ENCODE data around the gene APOLD1.
A peak's percentile ranks its signal among the peaks of the same experiment; 100 is the strongest.
"Not testable (repeated sequence)": the region's sequence is repeated elsewhere in the genome, so short reads cannot be mapped to it uniquely, and the experiment has no call there.

APOLD1 gene

DNA sequence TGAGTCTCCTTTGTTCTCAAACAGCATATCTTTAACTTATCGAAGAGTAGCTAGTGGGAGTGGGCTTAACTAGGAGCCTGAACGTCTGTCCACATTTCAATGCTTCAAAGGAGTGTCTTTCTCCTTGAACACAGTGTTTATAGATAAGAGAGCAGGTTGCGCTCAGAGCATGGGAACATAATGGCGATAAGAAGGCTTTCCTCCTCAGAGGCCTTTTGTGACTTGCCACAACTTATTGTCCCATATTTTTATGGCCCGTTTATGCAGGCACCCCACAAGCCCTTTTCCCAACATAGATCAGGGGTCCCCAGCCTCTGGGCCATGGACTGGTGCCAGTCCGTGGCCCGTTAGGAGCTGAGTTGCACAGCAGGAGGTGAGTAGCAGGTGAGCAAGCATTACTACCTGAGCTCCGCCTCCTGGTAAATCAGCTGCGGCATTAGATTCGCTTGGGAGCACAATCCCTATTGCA is 25.1 kb downstream of the APOLD1 start:
- no peak for DNase-seq

DNA sequence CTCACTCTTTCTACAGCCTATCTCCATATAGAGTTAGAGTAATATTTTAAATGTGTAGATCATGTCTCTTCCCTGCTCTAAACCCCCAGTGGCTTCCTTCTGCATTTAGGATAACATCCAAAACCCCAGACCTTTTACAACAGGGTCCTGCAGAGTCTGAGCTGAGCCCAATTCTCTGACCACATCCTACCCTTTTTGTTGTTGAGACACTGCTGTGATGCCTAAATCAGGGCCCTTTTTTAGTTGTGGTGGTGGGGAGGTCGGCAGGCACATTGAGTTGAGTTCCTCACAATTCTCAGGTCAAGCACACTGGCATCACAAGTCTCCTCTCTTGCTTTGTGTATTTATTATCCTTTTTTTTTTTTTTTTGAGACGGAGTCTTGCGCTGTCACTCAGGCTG is 25.9 kb downstream of the APOLD1 start:
- DNase-seq: no peak

DNA sequence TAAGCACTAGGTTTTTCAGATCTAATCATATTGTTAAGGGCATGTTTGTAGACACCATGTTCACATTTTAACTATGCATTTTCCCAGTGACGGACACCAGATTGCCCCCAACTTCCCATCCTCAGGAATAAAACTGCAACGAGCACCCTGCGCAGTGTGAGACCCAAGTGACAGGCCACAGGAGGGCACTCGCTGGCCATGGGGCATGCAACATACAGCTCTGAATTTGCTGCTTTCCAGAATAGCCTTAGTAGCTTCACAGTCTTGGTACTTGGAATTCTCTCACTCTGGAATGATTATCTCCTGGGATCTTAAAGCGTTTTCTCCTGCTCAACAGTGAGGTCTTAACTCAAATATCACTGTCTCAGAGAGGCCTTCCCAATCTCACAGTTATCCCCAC is 26.7 kb downstream of the APOLD1 start:
- no peak for DNase-seq

DNA sequence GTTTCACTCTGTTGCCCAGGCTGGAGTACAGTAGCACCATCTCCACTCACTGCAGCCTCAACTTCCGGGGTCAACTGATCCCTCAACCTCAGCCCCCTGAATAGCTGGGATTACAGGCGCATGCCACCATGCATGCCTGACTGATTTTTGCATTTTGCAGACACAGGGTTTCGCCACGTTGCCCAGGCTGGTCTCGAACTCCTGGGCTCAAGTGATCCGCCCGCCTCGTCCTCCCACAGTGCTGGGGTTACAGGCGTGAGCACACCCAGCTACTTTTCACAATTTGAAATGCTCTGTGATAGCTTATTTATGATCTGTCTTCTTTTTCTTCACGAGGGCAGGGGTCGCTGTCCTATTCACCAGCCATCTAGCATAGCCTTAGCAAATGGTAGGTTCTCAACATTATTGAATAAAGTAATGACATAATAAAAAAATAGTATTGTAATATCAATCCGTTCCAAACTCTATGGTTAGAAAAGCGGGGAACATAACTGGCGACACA is 27.2 kb downstream of the APOLD1 start:
- no peak for DNase-seq

DNA sequence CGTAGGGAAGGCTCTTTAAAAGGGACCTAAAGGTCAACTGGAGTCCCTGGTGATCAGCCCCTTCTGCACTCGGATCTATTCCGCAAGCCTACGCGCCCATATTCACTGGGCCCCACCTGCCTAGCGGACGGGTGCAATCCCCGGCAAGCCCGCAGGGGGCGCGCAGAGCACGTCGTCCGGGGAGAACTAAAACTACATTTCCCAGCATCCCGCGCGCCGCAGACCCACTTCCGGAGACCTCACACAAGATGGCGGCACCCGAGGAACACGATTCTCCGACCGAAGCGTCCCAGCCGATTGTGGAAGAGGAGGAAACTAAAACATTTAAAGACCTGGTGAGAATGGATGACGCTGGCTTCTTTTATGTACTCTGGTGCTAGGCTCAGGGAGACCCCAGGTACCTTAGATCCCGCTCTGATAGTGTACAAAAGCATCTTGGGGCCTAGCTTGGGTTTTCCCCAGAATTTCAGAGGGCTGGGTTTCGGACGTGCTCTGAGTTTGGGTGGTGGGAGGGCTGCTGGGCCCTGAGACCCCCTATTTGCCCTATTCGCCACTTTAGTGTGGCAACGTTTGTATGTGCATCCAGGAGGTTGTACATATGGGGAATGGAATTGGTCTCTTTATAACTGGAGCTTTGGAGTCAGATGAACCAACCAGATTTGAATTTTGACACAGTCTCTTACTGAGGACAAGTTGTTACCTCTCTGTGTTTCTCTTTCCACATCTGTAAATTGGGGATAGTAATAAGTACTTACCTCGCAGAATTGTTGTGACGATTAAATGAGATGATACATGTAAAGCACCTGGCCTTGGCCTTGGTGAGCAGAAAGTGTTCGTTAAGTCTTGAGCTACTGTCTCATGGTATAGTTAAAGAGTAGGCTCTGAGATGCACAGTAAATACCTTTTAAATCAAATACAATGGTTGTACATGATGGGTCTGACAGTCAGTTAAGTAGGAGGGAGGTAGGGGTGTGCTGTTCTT is 28.0 kb downstream of the APOLD1 start, which contains the start of gene DDX47:
Gene DDX47 (plus strand): TSS at position 227 of the 982 bp plus-strand sequence. CDS start 22 bp downstream, at position 249.
- DNase-seq: peak; percentile 85

DNA sequence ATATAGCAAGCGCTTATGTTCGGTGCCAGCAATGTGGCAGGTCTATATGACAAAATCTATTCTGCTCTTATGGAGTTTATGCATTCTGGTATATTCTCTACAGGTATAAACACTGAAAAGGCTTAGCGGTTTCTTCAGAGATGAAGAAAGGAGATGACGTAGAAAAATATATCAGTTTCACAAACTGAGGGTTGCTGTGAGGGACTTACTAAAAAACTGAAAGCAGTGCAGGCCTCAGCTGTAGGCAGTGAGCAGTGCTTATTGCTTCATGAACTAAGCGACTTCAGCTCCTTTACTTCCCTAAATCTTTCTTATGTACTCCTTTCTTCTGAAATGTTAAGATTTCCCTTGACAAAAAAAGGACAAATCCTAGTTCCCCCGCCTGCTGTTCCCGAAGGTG is 32.2 kb downstream of the APOLD1 start:
- DNase-seq: no peak

DNA sequence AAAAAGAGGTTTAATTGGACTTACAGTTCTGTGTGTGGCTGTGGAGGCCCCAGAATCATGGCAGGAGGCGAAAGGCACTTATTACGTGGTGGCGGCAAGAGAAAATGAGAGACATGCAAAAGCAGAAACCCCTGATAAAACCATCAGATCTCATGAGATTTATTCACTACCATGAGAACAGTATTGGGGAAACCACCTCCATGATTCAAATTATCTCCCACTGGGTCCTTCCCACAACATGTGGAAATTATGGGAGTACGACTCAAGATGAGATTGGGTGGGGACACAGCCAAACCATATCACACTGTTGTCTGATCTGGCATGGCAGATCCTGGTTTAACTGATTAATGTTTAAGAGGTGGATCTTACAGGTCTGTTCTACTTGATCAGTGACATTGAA is 33.2 kb downstream of the APOLD1 start:
- peak; percentile 12 for DNase-seq

DNA sequence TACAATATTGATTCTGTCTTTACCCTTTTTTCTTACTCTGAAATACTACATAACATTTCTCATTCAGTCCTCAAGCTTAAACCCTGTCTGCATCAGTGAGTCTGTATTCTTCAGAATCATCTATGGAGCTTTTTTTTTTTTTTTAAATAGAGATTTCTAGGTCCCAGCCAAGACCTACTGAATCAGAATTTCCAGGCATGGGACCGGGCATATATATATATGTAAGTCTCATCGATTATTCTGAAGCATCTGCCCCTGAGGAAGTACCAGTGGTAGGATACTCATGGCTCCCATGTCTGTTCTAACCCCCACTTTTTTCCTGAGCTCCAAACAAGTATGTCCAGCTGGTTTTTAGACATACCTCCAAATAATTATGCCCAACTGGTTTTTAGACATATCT is 33.8 kb downstream of the APOLD1 start:
- DNase-seq: no peak

DNA sequence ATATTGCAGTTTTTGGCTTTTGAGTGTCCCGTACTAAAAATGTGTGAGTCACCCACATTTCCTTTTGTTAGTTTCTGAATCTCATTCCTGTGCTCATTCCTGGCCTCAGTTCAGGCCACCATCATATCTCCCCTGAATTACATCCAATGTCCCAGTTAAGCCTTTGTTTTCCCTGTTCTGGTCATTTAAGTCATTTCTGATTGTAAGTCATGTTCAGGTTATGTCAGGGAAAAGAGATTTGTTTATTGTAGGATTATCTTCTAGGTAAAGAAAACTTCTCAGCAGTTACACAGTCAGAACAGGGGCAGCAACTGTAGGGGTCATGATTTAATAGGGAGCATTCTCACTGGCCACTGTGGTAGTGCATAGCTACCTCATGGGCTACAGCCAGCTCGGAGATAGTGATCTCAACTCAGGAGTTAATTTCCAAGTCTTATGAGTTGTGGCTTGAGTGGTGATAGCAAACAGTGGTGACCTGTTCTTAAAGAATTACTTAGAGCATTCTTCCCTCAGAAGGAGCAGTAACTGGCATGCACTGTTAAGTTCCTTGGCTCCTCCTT is 34.4 kb downstream of the APOLD1 start:
- peak; percentile 96 for DNase-seq

DNA sequence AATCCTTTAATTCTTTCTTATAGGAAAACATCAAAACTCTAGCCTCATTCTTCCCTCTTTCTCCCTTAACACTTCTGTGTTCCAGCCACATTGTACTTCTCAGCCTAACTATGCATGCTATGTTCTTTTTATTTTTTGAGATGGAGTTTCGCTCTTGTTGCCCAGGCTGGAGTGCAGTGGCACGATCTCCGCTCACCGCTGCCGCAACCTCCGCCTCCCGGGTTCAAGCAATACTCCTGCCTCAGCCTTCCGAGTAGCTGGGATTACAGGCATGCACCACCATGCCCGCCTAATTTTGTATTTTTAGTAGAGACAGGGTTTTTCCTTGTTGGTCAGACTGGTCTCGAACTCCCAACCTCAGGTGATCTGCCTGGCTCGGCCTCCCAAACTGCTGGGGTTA is 34.9 kb downstream of the APOLD1 start:
- not testable (repeated sequence) for DNase-seq

DNA sequence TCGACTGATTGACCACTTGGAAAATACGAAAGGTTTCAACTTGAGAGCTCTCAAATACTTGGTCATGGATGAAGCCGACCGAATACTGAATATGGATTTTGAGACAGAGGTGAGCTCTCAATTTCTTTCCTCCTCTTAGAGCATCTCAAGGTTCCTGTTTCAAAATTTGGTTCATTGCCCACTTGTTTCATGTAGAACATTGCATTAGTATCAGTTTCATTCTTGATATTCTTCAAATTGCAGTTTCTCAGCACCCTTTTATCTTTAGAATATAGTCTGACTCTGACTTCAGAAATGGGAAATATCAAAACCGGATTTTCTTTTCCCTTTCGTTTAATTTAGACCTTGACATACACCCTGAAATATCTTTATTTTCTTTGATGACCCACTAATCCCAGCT is 36.5 kb downstream of the APOLD1 start:
- no peak for DNase-seq

DNA sequence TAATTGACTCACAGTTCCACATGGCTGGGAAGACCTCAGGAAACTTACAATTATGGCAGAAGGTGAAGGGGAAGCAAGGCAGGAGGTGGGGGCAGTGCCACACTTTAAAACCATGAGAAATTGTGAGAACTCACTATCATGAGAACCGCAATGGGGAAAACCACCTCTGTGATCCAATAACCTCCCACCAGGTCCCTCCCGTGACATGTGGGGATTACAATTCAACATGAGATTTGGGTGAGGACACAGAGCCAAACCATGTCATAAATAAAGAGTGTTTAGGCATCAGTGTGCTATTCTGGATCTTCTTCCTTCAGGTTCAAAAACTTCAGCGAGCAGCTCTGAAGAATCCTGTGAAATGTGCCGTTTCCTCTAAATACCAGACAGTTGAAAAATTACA is 37.4 kb downstream of the APOLD1 start:
- peak; percentile 91 for DNase-seq

DNA sequence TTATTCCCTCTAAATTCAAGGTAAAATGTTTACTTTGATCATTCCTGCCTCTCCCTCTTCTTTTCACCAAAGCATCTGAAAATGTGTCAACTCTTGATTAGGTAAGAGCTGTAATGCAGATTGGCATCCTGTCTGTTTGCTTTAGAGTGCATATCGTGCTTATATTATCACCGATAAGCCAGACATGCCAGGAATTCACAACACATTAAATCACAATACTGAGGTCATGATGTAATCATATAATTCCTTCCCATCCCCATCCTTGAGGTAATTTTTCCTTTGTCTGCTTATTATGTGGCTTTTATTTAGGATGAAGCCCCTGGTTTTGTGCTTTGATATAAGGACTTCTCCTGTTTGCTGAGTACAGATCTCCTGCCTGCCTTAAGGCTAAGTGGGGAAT is 37.8 kb downstream of the APOLD1 start:
- peak; percentile 94 for DNase-seq

DNA sequence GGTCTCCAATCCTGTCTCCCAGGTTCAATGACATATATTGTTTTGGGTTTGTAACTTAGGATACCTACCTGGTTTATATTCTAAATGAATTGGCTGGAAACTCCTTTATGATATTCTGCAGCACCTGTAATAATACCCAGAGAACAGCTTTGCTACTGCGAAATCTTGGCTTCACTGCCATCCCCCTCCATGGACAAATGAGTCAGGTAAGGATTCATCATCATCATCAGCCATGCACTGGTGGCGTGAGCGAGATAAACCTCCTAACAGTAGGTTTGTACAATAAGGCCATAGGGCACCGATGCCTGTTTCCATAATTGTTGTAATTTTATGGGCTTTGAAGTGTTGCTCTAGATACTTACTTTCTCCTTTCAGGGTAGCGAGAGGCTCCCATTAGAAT is 38.4 kb downstream of the APOLD1 start:
- DNase-seq: peak; percentile 79

DNA sequence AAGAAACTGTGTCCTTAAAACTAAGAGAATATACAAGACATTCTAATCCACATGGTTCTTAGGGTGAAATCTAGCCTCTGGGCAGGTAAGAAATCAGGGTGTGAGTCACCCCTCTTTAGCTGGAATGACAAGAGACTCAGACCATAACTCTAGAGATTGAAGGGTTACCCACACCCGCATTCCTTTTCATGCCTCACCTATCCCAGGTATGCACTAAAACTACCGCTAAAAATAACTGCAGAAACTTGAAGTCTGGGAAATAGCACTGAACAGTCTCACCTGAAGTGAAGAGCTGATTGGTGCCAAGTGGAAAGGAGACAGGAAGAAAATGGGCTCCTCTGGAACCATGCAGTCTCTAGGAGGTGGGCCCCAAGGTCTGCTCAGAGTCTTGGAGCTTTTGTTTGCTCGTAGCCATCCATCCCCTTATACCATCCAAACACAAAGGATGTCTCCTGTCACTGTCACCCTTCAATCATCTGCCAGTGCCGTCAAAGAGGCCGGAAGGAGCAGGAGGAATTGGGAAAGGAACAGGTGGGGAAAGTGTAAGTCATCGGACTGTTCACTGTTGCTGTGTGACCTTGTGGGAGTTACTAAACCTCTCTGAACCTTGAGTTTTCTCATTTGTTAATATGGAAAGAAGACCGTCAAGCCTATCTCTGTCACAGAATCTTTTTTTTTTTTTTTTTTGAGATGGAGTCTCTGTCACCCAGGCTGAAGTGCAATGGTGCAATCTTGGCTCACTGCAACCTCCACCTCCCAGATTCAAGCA is 50.1 kb downstream of the APOLD1 start:
- peak; percentile 94 for DNase-seq

DNA sequence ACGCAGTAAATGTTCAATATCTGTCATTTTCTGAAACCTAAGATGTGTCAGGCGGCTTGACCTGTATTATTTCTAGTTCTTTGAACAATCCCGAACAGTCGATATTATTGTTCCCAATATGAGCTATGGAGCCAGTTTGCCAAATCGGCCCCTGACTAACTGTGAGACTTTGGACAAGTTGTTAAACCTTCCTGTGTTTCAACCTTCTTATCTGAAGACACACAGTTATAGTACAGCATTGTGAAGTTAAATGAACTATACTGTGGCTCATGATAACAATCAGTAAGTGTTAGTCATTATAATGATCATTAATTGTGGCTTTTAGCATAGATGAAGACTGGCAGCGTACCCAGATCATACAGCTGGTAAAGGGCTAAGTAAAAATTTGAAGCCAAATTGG is 51.1 kb downstream of the APOLD1 start:
- no peak for DNase-seq

DNA sequence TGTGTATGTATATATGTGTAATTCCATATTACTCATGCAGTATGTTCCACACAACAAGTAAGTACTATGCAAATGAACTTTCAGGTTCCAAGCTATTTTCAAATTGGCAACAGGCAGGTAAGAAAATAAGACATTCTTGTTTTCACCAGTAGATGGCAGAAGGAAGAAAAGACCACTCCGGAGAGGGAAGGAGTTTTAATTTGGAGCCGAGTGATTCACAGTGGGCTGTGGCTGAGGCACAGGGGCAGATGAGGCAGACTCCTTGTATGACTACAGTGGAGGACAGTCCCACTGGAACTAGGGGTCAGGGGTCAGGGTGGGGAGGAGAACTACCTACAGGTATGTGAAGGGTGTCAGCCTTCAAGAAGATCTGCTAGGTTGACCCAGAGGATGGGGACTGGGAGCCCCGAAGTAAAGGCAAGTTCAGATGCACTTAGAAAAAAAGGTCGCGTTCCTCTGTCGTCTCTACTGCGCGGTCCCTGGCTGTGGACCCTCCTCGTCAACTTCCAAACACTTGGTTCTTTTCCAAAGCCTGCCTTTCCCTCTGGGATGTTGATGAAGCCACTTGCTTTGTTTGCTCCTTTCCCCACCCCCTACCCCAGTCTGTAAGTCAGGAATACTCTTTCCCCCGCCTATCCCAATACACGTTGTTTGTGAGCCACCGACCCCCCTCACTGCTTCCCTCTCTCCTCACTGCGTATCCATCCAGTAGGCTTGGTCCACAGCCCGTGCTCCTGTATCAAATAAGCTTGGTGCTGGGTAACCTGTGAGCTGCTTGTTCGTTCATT is 51.8 kb downstream of the APOLD1 start:
- DNase-seq: peak; percentile 69

DNA sequence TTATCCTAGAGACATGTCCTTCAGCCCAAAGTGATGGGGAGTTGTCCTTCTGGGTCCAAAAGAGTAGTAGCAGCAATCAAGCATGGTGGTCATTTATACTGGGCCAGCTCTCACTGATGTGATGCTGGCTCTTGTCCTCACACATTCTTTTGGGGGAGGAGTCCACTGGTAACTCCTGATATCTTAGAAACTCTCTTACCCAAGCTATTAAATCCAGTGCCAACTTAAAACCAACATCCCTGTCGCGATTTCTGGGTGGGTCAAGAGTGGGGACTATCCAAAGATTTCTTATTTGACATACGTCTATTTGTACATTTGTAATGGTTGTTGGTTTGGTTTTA is 52.3 kb downstream of the APOLD1 start:
- DNase-seq: no peak

DNA sequence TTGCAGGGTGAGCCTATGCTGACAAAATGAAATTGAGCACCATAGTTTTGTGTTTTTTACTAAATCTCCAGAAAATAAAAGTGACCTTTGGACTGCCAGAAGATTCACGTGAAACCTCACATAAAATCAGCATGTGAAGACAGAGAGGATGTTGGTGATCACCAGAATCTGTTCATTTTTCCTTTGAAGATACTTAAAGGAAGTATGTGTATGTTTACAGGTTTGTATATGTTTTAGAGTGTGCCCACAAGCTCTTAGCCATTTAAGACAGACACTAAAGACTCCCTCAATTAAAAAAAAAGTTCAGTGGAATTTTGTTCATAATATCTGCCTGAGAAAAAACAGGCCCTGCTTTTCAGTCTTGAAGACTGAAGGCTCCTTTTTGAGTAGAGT is 53.5 kb downstream of the APOLD1 start:
- DNase-seq: no peak

DNA sequence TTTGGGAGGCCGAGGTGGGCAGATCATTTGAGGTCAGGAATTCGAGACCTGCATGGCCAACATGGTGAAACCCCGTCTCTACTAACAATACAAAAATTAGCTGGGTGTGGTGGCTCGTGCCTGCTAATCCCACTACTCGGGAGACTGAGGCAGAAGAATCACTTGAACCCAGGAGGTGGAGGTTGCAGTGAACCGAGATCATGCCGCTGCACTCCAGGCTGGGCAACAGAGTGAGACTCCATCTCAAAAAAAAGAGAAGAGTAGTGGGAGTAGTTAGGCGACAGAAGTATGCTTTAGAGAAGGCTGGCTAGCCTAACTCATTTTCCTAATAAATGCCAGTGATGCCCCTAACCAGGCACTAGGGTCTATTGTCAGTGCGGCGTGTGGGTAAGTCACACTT is 54.0 kb downstream of the APOLD1 start:
- DNase-seq: not testable (repeated sequence)

DNA sequence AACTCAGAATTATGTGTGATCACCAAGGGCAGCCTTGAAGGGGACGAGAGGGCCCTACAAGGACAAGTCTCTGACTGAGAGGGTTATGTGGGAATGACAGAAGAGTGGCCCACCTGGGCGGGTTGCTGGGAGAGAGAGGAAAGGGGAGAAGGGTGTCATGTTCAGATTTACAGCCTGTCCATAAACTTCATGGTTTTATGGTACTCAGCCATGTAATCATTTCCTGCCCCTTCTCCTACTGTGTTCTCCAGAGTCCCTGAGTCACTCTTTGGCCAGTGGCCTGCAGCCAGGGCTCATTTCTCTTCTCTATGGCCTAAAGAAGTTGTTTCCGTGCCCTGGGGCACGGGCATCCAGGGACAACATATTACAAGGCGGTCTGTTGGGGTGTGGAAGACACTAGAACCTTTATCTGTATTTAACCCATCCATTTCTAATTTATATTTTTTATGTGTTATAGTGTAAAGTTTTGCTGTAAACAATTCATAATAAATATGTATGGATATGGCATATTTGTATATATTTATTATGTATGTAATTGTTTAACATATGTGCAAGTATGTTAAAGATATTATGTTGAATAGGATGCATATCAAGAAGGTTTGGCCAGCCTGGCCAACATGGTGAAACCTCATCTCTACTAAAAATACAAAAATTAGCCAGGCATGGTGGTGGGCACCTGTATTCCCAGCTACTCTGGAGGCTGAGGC is 54.6 kb downstream of the APOLD1 start:
- DNase-seq: peak; percentile 87

DNA sequence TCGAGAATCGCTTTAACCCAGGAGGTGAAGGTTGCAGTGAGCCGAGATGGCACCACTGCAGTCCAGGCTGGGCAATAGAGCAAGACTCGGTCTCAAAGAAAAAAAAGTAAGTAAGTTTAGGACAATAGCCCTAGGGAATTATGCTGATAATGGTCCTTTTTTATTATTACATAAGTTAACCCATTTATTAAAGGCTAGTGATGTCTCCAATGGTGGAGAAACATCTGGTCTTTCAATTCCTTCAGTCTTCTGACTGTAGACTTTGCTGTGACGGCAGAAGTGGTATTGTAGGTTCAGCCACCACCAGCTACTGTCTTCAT is 55.1 kb downstream of the APOLD1 start:
- DNase-seq: no peak
